T-helper 1 cell (primary cell): Measurements from ENCODE around the gene TRIP13.
"Not testable (repeated sequence)": the region's sequence is repeated elsewhere in the genome, so short reads cannot be mapped to it uniquely, and the experiment has no call there.

Source experiments
- DNase-seq, 5 donors: peaks; one replicate each; pipeline ENCODE4 v3.0.0-alpha.2; 2012 to 2020

The TRIP13 gene

DNA sequence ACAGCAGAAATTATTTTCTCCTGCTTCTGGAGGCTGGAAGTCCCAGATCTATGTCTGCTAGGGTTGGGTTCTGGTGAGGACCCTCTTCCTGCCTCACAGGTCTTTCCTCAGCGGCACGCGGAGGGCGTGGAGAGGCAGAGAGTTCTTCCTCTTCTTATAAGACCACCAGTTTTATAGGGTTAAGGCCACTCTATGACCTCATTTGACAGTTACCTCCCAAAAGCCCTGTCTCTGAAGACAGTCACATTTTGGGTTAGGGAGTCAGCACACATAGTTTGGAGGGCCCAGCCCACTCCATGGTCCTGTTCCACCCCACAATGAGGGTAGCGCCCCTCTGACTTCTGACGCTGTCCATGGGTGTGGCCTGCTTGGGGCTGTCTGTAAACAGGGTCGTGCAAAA, 46.7 kb downstream of the TRIP13 start:
- no peak for DNase-seq

DNA sequence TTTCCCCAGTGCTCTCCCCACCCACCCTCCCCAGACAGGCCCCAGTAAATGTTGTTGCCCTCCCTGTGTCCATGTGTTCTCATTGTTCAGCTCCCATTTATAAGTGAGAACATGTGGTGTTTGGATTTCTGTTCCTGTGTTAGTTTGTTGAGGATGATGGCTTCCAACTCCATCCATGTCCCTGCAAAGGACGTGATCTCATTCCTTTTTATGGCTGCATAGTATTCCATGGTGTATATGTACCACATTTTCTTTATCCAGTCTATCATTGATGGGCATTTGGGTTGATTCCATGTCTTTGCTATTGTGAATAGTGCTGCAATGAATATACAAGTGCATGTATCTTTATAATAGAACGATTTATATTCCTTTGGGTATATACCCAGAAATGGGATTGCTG, 48.1 kb downstream of the TRIP13 start:
- DNase-seq: not testable (repeated sequence)

DNA sequence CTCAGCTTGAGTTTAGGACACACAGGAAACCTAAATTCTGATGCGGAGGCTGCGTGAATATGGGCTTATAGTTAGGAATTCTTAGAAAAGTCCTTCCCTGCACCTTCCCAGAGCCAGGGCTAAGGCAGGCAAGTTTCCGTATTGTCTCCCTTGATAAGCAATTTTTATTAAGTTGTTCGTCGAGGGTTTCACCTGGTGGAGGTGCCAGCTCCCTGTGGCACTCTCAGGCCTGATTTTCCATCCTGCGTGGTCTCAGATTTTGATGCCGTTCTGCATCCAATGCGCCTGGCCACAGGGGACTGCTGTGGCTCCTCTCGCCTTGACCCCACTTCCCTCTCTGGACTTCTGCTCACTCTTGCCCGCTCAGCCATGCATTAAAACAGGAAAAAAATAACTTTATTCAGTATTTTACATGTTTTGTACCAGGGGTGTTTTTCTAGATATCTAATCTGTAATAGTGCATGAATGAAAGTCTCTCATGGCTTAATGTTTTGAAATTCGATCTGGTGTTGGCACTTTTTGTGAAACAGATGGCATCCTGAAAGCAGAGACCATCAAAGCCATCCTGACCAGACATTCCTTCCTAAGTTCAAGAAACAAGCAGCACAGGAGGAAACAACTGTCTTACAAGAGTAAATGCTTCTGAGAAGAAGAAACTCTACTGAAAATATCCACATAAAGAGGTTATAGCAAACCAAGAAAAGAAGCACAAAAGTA, 50.7 kb downstream of the TRIP13 start:
- DNase-seq: no peak

- DNase-seq: no peak
Measured at GRCh38 chr5:943918-944620, 51.4 kb downstream of the TRIP13 start.

DNA sequence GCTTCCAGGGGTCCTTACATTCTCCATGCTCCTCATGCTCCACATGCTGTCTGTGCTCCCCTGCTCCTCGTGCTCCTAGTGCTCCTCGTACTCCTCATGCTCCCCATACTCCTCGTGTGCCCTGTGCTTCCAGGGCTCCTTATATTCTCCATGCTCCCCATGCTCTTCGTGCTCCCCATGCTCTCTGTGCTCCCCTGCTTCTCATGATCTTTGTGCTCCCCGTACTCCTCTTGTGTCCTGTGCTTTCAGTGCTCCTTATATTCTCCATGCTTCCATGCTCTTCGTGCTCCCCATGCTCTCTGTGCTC, 51.9 kb downstream of the TRIP13 start:
- no peak for DNase-seq

DNA sequence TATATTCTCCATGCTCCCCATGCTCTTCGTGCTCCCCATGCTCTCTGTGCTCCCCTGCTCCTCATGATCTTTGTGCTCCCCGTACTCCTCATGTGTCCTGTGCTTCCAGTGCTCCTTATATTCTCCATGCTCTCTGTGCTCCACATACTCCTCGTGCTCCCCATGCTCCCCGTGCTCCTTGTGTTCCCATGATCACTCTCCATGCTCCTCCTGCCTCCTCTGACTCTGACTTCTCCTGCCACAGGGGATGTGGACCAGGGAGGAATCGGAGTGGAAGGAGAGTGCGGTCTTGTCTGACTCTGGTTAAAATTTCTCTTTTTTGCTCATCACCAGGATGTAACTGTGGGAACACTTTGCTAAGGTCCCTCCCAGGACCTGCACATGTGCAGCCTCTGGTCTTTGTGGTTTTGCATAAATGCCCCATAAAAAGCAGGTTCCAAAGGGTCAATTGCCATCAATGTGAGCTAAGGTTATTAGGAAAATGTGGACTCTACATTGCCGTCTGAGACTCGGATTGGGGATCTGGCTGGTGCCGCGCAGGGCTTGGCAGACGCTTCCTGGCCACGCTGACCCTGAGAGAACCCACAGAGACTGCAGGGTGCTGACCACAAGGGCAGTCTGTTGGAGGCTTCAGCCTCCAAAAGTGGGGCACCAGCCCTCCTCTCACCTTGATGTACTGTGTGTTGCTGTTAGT, 52.5 kb downstream of the TRIP13 start:
- DNase-seq: no peak

DNA sequence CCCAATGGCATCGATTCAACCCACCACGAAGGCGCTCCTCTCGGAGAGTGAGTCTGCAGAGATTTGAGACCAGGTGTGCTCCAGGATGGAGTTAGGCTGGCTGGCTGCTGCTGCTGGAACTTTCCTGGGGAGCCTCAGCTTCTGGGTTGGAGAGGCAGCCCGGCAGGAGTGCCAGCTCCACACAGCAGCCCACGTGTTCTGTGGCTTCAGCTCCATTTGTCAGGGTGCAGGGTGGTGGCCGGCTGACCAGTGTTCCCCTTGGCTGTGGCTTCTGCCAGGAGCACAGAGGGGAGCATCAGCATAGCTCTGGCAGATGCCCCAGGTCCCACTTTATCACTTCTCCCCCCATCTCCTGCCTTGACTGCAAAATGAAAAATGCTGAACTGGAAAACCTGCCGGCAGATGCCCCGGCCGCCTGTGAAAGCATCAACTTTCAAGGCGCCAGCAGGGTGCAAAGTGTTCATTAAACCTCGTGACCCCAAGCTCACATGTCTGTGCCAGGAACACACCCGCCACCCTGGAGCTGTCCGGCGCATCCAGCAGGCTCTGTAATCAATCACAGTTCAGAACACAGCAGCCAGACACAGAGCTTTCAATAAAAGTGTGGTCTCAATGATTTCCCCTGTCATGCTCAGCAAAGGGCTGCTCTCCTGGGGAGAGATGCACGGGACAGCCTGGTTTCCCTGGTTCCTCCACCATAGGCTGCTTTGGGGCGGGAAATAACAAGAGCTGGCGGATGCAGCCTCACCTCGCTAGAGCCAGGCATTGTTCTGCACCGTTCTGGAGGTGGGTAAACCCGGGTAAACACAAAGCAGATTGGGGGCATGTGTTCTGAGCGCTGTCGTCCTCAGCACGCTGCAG, 53.2 kb downstream of the TRIP13 start:
- DNase-seq: no peak

DNA sequence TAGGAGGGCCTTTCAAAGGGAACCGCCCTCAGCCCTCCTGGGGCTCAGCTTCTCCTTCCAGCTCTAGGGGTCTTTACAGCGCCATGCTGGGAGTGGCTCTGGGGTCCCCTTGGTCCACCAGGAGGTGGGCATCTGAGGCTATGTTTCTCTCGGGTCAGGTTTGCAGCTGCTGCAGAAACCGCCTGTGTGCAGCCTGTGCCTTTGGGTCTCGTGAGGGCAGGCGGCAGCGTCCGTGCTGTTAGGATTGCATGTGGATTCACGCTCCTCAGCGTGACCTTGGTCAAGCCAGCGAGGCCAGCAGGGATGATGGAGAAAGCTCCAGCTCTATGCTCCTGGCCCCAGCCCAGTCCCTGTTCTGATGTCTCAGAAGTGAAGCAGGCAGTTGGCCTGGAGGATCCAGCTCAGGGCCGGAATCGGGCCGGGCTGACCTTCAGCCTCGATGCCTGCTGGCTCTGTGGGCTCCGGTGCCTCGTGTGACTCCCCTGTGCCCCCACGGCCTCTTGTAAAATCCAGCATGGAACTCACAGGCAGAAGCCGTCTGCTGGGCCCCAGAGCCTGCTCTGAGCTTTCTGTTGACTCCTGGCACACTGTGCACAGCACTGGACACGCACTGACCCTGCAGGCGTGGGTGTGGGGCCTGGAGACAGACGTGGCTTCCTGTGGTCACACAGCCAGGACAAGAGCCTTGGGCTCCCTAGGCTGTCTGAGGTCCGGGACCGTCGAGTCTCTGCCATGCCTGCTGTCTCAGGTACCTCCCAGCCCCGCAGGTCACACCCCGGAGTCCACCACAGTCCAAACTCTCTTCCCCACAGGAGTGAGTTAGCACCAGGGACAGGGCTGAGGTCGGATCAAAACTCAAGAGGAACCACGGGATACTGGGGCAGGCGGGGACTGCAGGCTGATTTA, 54.3 kb downstream of the TRIP13 start:
- no peak for DNase-seq

DNA sequence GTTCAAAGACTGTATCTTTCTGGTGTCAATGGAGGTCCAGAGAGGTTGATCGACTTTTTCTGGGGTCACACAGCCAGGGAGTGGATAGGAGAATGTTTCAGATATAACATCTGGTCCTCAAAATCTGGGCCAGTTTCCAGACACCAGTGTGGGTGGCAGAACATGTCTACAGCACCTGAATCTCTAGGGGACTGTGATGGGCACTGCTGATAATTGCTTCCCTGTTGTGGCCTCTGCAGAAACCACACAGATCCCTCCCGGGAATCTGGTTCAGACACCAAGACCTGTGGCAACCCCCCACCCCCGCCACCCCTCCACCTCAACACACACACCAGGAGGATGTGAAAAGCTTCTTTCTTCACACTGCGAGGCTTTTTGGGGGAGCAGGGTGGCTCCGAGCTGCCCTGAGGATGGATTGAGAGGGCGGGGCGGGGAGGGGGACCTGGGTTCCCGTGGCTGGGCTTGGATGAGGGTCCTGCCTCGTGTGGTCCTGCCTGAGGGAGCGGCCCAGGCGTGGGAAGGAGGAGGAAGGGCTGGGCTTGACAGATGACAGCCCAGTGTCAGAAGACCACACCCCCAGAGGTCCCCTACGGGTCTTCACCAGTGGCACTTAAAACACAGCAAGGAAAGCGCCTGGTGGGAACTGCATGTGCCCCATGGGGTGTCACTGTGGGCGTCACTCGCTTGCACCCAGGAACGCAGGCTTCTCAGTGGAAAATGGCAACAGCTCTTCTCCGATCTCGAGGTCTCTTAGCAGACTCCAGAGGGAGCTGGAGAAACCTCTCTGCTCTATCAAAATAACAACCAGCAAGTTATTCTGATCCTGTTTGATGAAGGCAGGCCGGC, 55.2 kb downstream of the TRIP13 start:
- DNase-seq: no peak

- no peak for DNase-seq
Measured at GRCh38 chr5:948472-949274, 56.0 kb downstream of the TRIP13 start.

GRCh38 chr5:949275-949543, 56.5 kb downstream of the TRIP13 start:
- DNase-seq: no peak

GRCh38 chr5:949815-950560, 57.3 kb downstream of the TRIP13 start:
- DNase-seq: no peak

- no peak for DNase-seq
Measured at GRCh38 chr5:951940-952596, 59.4 kb downstream of the TRIP13 start.

GRCh38 chr5:952597-953271, 60.0 kb downstream of the TRIP13 start:
- no peak for DNase-seq

GRCh38 chr5:953535-954449, 61.1 kb downstream of the TRIP13 start:
- no peak for DNase-seq

DNA sequence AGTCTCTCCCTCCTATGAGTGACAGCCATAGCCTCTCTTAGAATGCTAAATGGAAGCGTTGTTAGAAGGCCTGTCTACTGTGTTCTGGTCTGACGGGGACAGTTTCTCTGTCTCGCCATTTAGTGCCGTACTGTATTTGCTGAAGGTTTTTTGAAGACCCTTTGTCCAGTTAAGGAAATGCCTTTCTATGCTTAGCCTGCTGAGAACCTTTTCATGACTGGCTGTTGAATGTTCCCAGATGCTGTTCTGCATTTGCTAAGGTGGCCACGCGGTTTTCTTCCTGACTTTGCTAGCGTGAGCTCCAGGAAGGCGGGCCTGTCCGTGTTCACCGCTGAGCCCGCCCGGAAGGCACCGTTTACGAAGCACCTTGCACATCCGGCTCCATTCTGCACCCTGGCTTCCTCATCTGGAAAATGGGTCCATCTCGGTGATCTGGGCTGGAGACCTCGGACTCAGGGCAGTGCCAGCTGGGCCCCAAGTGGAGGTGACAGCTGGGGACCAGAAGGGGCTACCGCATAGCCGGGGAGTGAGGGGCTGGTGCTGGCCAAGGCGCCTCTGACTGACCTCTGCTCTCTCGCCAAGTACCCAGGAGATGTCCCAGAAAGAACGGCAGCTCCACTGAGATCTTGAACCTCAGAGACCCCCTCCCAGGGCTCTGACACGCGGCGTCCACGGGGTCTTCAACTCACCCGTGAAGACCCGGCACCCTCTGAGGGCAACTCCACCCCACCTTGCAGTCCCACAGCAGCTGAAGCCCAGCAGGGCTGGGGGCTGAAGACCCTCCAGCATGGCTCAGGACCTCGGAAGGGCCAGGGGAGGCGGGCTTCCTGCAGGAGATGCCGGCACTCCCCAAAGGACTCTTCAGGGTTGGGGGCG, 63.4 kb downstream of the TRIP13 start:
- DNase-seq: no peak
